HG03571 (cell line): ENCODE data around the gene LRRC7.
"Not testable (repeated sequence)": the region's sequence is repeated elsewhere in the genome, so short reads cannot be mapped to it uniquely, and the experiment has no call there.

ENCODE experiments used
- ATAC-seq: cut with Tn5 transposase; IDR thresholded peaks from one replicate; pipeline ENCODE4 v1.9.1; 2021; ENCODE audit not compliant: unreplicated experiment

Gene LRRC7

GRCh38 chr1:69693921-69694675 is 126.4 kb downstream of the LRRC7 start:
- ATAC-seq, result no peak

GRCh38 chr1:69697340-69697739 is 129.6 kb downstream of the LRRC7 start:
- ATAC-seq, result no peak

- ATAC-seq, result no peak
Observed at GRCh38 chr1:69700770-69701169, 133.0 kb downstream of the LRRC7 start.

- ATAC-seq, result no peak
Observed at GRCh38 chr1:69702085-69702484, 134.4 kb downstream of the LRRC7 start.

- ATAC-seq, result no peak
Observed at GRCh38 chr1:69706473-69706872, 138.8 kb downstream of the LRRC7 start.

- ATAC-seq, result no peak
Observed at GRCh38 chr1:69707103-69707502, 139.4 kb downstream of the LRRC7 start.

- no peak for ATAC-seq
Observed at GRCh38 chr1:69710484-69711189, 142.9 kb downstream of the LRRC7 start.

- ATAC-seq, result no peak
Observed at GRCh38 chr1:69711190-69711930, 143.6 kb downstream of the LRRC7 start.

- not testable (repeated sequence) for ATAC-seq
Observed at GRCh38 chr1:69717834-69718233, 150.1 kb downstream of the LRRC7 start.

GRCh38 chr1:69728206-69728605 is 160.5 kb downstream of the LRRC7 start:
- ATAC-seq, result no peak

GRCh38 chr1:69733061-69733460 is 165.3 kb downstream of the LRRC7 start:
- ATAC-seq, result no peak

- peak; percentile 48 for ATAC-seq
Observed at GRCh38 chr1:69737527-69738185, 169.9 kb downstream of the LRRC7 start.

GRCh38 chr1:69738458-69739250 is 170.9 kb downstream of the LRRC7 start:
- ATAC-seq, result no peak

- ATAC-seq, result no peak
Observed at GRCh38 chr1:69739251-69739605, 171.5 kb downstream of the LRRC7 start.

GRCh38 chr1:69743146-69743545 is 175.4 kb downstream of the LRRC7 start:
- ATAC-seq, result no peak

- no peak for ATAC-seq
Observed at GRCh38 chr1:69744381-69744780, 176.7 kb downstream of the LRRC7 start.

GRCh38 chr1:69747207-69747606 is 179.5 kb downstream of the LRRC7 start:
- ATAC-seq, result no peak

GRCh38 chr1:69750638-69751037 is 182.9 kb downstream of the LRRC7 start:
- ATAC-seq, result no peak

- ATAC-seq, result no peak
Observed at GRCh38 chr1:69752831-69753230, 185.1 kb downstream of the LRRC7 start.

- no peak for ATAC-seq
Observed at GRCh38 chr1:69754521-69754920, 186.8 kb downstream of the LRRC7 start.

GRCh38 chr1:69755647-69756046 is 187.9 kb downstream of the LRRC7 start:
- ATAC-seq, result no peak
